Breast epithelium (tissue), 3 donors: ENCODE data around the gene CDC14A.

Experiments used
- POLR2A ChIP-seq: fragments of 450-650 bp; IDR thresholded peaks from one replicate; pipeline ENCODE4 v1.6.1; 2016; ENCODE audit warnings: antibody characterized with exemption, mild to moderate bottlenecking, moderate library complexity
- POLR2AphosphoS5 ChIP-seq, 3 donors: sonication (generic); formaldehyde crosslinking; IDR thresholded peaks; one replicate each; pipeline ENCODE4 v1.6.1; 2017; ENCODE audit warnings: antibody characterized with exemption in 3 of 3
- TF ChIP-seq, protein P1 (sequence below), 3 donors: fragments of 450-650 bp; IDR thresholded peaks; one replicate each; pipeline ENCODE4 v1.5.1; 2016 to 2017; ENCODE audit warnings: antibody characterized with exemption in 3 of 3, mild to moderate bottlenecking in 3 of 3, moderate library complexity in 3 of 3

DNA sequence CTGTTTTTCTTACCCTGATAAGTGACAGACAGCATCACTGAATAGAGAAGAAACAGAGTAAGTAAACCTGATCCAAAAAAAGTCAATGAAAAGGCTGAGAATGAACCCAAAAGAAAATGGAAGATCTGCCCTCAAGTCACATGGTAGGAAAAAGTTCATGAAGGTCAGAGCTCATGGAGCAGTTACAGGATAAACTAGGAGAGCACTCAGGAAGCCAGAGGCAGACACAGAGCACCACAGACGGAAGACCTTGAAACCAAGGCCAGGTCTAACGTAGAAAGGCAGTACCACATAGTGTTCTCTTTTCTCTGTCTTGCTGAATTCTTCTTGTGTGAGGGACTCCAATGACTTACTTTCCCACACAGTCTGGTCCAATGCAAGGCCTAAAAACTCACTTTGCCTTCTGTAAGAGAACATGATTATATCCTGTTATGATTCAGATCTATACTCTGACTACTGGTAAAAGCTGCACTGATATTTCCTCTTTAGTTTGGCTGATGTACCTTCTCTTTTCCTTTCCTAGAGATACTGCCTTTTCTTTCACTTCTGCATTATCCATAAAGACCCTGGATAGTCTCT lies 45.5 kb upstream of the CDC14A start:
- TF ChIP-seq, protein P1, sequence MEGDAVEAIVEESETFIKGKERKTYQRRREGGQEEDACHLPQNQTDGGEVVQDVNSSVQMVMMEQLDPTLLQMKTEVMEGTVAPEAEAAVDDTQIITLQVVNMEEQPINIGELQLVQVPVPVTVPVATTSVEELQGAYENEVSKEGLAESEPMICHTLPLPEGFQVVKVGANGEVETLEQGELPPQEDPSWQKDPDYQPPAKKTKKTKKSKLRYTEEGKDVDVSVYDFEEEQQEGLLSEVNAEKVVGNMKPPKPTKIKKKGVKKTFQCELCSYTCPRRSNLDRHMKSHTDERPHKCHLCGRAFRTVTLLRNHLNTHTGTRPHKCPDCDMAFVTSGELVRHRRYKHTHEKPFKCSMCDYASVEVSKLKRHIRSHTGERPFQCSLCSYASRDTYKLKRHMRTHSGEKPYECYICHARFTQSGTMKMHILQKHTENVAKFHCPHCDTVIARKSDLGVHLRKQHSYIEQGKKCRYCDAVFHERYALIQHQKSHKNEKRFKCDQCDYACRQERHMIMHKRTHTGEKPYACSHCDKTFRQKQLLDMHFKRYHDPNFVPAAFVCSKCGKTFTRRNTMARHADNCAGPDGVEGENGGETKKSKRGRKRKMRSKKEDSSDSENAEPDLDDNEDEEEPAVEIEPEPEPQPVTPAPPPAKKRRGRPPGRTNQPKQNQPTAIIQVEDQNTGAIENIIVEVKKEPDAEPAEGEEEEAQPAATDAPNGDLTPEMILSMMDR (IDR thresholded peaks at IDR 0.05), result no peak
- TF ChIP-seq POLR2A, result no peak
- no peak for TF ChIP-seq POLR2AphosphoS5 (IDR thresholded peaks at IDR 0.05)
